Muscle layer of duodenum (tissue), 2 donors: ENCODE results near the gene ALDH1L1.

Experiments used
- H3K27ac ChIP-seq: one replicate; pipeline ENCODE4 v1.7.0; 2013; ENCODE audit warnings: mild to moderate bottlenecking, low read length
- H3K27me3 ChIP-seq: one replicate; pipeline ENCODE4 v1.7.0; 2013; ENCODE audit warnings: low read depth, mild to moderate bottlenecking, control low read depth, low read length
- H3K36me3 ChIP-seq, 2 donors: one replicate each; pipeline ENCODE4 v1.7.0; 2013; ENCODE audit warnings: low read length in 2 of 2, control low read depth in 1 of 2, mild to moderate bottlenecking in 1 of 2; ENCODE audit not compliant: insufficient read depth in 2 of 2, control insufficient read depth in 1 of 2
- H3K4me1 ChIP-seq, 2 donors: one replicate each; pipeline ENCODE4 v1.7.0; 2013; ENCODE audit warnings: low read length in 2 of 2, mild to moderate bottlenecking in 2 of 2, control low read depth in 1 of 2, moderate library complexity in 1 of 2; ENCODE audit not compliant: insufficient read depth in 2 of 2, control insufficient read depth in 1 of 2
- H3K4me3 ChIP-seq, 2 donors: one replicate each; pipeline ENCODE4 v1.7.0; 2013; ENCODE audit warnings: low read length in 2 of 2, low read depth in 1 of 2, mild to moderate bottlenecking in 1 of 2
- H3K9me3 ChIP-seq, 2 donors: one replicate each; pipeline ENCODE4 v1.7.0; 2013; ENCODE audit warnings: low read length in 2 of 2, control low read depth in 1 of 2, mild to moderate bottlenecking in 1 of 2; ENCODE audit not compliant: control insufficient read depth in 1 of 2
- donor health status: healthy.

Gene ALDH1L1

DNA sequence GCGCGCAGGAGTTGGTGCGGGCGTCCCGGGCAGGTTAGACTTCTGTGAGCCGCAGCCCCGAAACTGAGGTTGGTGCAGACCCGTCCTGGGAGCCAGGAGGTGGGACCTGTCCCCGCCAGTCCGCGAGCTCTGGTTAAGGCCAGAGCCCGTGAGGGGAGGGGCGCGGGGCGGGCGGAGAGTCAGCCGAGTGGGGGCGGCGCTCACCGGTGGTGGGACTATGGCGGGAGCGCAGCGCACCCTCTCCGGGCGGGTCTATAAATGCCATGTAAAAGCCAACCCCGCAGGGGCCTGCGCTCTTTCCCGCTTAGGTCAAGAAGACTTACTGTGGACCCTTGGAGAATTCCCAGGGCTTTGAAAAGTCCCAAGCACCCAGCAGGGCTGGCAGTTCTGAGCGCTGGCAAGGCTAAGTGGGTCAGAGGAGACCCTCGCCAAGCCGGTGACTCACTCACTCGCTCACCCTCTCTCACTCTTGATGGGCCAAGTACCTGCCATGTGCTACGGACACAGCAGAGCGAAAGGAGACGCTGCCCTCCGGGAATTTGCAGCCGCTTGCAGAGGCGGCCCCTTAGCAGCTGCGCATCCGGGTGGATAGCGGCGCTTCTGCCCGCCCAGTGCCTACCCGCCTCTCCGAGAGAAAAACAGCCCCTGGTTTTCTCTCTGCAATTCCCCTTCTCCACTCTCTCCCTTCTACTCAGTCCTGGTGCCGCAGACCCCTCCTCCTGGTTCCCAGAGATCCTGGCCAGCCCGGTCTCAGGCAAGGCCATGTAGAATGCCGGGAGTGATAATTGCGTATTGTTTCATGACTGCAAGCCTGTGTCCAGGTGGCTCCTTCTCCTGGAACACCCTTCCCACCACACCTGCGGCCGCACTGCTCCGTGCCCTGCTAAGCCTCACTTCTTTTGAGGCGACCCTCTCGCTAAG lies at the start of gene ALDH1L1:
Gene ALDH1L1 (minus strand): TSS at position 110 of the 921 bp plus-strand sequence. CDS start 19,607 bp downstream, outside the sequence.
- peak within 1 kb of the TSS; percentile 48 to 69 for H3K4me3 ChIP-seq
- no peak within 1 kb of the TSS for H3K27ac ChIP-seq
- peaks cover 0 to 14% of the 10 kb centered on the region in 2 donors for H3K4me1 ChIP-seq
- peaks cover 13% of the 10 kb centered on the region for H3K27me3 ChIP-seq
- H3K9me3 ChIP-seq: no peaks in the 10 kb centered on the region
- H3K36me3 ChIP-seq: no peaks in the 10 kb centered on the region

DNA sequence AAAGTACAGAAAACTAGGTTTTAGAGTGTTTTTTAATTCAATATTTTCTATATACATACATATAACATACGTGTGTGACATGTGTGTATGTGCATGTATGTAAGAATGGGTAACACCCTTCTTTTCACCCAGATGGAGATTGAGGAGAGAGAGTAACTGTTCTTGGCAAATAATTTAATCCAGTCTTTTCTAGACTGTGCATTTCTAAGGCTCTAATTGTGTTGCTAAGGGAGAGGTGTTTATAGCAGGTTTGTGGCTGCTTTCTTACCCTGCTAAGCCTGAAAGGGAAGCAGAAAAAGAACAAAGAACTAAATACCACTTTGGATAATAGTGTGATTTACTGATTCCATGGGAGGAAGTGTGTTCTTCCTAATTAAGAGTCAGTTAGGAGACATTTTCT lies 46.0 kb upstream of the ALDH1L1 start:
- Histone ChIP-seq H3K4me1 (no peaks in the 10 kb centered on the region), H3K27me3 (no peaks in the 10 kb centered on the region), H3K27ac (no peak overlapping the region)

DNA sequence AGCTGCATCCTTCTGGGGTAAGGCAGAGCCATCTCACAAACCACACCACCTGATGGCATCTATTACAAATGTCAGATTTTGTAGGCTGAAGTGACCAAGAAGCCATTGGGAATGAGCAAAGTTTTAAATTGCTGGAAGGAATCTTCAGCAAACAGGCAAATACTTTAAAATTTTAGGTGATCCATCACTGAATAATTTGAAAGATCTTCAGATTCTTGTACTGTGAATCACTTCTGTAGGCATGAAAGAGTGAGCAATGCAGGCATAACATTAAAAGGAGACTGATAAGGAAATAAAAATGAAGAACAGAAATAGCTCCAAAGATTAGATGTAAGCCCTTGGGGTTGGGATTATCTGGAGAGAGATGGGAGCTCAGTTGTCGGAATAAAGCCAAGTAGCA lies 36.0 kb upstream of the ALDH1L1 start:
- Histone ChIP-seq H3K36me3 (no peaks in the 10 kb centered on the region), H3K27ac (no peak overlapping the region), H3K9me3 (no peaks in the 10 kb centered on the region), H3K27me3 (peaks cover 24% of the 10 kb centered on the region), H3K4me1 (peaks cover 0 to 11% of the 10 kb centered on the region in 2 donors), H3K4me3 (no peak overlapping the region)

More for the DNA sequence above, 46.0 kb upstream of the ALDH1L1 start:
- peaks cover 3 to 5% of the 10 kb centered on the region in 2 donors for H3K9me3 ChIP-seq
- H3K4me3 ChIP-seq: no peak overlapping the region
- no peaks in the 10 kb centered on the region for H3K36me3 ChIP-seq

GRCh38 chr3:126213379-126214028 lies 33.1 kb upstream of the ALDH1L1 start:
- peaks cover 0 to 11% of the 10 kb centered on the region in 2 donors for H3K4me1 ChIP-seq
- H3K9me3 ChIP-seq: no peaks in the 10 kb centered on the region
- peak overlapping the region; percentile 48 to 66 for H3K4me3 ChIP-seq
- no peak overlapping the region for H3K27ac ChIP-seq
- peaks cover 24% of the 10 kb centered on the region for H3K27me3 ChIP-seq
- H3K36me3 ChIP-seq: no peaks in the 10 kb centered on the region

GRCh38 chr3:126212620-126213378 lies 32.4 kb upstream of the ALDH1L1 start:
- H3K4me1 ChIP-seq: peaks cover 0 to 11% of the 10 kb centered on the region in 2 donors
- H3K27ac ChIP-seq: no peak overlapping the region
- H3K9me3 ChIP-seq: no peaks in the 10 kb centered on the region
- H3K4me3 ChIP-seq: peak overlapping the region; percentile 48 to 66
- no peaks in the 10 kb centered on the region for H3K36me3 ChIP-seq
- H3K27me3 ChIP-seq: peaks cover 24% of the 10 kb centered on the region

- Histone ChIP-seq H3K36me3 (no peaks in the 10 kb centered on the region), H3K27me3 (peaks cover 24% of the 10 kb centered on the region), H3K9me3 (no peaks in the 10 kb centered on the region), H3K4me3 (peak overlapping the region in 1 of 2 donors; percentile 66), H3K4me1 (peaks cover 0 to 11% of the 10 kb centered on the region in 2 donors), H3K27ac (no peak overlapping the region)
Measured at GRCh38 chr3:126212250-126212619, 31.8 kb upstream of the ALDH1L1 start.

DNA sequence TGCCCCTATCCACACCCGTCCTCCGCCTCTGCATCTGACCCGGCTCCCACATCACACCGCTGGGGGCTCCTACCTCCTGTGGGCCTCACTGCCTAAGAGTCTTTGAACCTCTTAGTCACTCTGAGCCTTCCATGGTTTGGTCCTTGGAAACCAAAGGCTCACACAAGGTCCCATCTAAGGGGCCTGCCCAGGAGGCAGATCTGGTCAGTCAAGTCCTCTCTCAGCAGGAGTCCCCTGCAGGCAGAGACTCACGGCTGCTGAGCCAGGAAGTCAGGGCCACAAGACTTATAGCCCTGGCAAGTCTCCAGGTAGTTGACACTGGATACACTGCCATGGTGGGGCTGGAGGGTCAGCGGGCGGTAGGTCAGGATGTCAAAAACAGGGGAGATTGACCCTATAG lies 31.2 kb upstream of the ALDH1L1 start:
- H3K9me3 ChIP-seq: no peaks in the 10 kb centered on the region
- H3K27ac ChIP-seq: no peak overlapping the region
- peaks cover 24% of the 10 kb centered on the region for H3K27me3 ChIP-seq

GRCh38 chr3:126210606-126211005 lies 30.2 kb upstream of the ALDH1L1 start:
- Histone ChIP-seq H3K9me3 (no peaks in the 10 kb centered on the region), H3K27ac (no peak overlapping the region), H3K36me3 (no peaks in the 10 kb centered on the region), H3K4me1 (peaks cover 0 to 11% of the 10 kb centered on the region in 2 donors), H3K27me3 (peaks cover 18% of the 10 kb centered on the region), H3K4me3 (no peak overlapping the region)

More for the DNA sequence above, 31.2 kb upstream of the ALDH1L1 start:
- no peak overlapping the region for H3K4me3 ChIP-seq
- H3K36me3 ChIP-seq: no peaks in the 10 kb centered on the region
- H3K4me1 ChIP-seq: peaks cover 0 to 11% of the 10 kb centered on the region in 2 donors

DNA sequence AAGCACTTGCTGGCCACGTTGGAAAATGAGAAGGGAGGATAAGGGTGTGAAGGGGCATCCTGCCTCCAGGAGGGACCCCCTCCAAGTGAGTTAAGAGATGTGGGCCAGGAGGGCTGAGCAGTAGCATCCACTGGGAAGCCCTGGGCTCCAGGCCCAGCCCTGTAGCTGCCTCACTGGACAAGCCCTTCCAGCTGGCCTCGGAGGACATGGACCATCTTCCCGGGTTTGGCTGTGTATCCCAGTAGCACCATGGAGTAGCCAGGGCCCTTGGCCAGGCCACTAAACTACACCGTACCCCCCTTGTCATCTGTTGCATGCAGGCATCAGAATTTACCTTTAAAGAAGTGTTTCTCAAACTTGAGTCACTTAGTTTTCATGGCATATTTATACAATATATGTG lies 29.4 kb upstream of the ALDH1L1 start:
- no peak overlapping the region for H3K27ac ChIP-seq
- H3K27me3 ChIP-seq: peaks cover 10% of the 10 kb centered on the region
- H3K4me3 ChIP-seq: no peak overlapping the region
- H3K36me3 ChIP-seq: no peaks in the 10 kb centered on the region
- no peaks in the 10 kb centered on the region for H3K9me3 ChIP-seq
- H3K4me1 ChIP-seq: peaks cover 0 to 11% of the 10 kb centered on the region in 2 donors

DNA sequence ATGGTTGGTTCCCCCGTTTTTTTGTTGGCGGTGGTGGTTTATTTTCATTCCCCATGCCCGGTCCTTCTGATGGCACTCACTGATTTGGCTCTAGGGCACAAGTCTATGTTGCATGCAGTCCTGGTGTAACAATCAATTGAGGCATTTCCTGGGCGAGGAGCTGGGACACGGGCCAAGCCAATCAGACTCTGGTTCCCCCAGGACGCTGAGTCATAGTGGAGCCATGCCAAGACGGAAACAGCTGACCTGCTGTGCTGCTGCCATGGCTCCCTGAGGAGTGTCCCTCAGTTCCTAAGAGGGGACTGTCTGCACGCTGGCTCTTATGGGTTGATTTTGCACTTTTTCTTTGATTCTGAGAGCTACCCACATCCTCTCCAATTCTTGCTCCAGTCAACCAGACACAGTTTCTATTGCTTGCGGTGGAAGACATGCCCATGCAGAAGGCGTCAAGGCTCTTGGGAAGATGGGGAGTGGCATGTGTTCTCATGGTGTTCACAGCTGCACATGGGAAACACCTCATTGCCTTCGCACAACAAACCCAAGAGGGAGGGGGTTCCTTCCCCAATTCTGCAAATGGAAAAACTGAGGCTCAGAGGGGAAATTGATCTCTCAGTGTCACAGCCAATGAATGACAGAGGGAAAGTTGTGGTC lies 28.3 kb upstream of the ALDH1L1 start:
- H3K4me1 ChIP-seq: peaks cover 0 to 7% of the 10 kb centered on the region in 2 donors
- H3K4me3 ChIP-seq: no peak overlapping the region
- H3K27me3 ChIP-seq: no peaks in the 10 kb centered on the region
- no peaks in the 10 kb centered on the region for H3K9me3 ChIP-seq
- H3K27ac ChIP-seq: no peak overlapping the region
- H3K36me3 ChIP-seq: no peaks in the 10 kb centered on the region
